GM23248 (cell line): Measurements from ENCODE around the gene SLC6A7. TPM values are rescaled to one million over a fixed set of nuclear protein-coding genes. Genes with fewer than 3 reads are reported as not detected.

ENCODE experiments used
- DNase-seq: peaks from one replicate; pipeline ENCODE4 v3.0.0-alpha.2; 2015
- H2AFZ ChIP-seq: fragments of 200-600 bp; sonication (generic); 2 replicates; pipeline ENCODE4 v1.6.1; 2016; ENCODE audit warnings: antibody characterized with exemption
- H3F3A ChIP-seq: fragments of 200-600 bp; sonication (generic); 2 replicates; pipeline ENCODE4 v1.6.1; 2016; ENCODE audit warnings: mild to moderate bottlenecking, antibody characterized with exemption, mixed run types; ENCODE audit not compliant: insufficient read depth
- H3K27ac ChIP-seq: fragments of 200-600 bp; sonication (generic); 2 replicates; pipeline ENCODE4 v1.5.1; 2016; ENCODE audit warnings: mild to moderate bottlenecking
- H3K27me3 ChIP-seq: fragments of 200-600 bp; sonication (generic); replicated peaks from 2 replicates; pipeline ENCODE4 v1.6.1; 2016; ENCODE audit warnings: mild to moderate bottlenecking; ENCODE audit not compliant: insufficient read depth
- H3K36me3 ChIP-seq: fragments of 200-600 bp; sonication (generic); 2 replicates; pipeline ENCODE4 v1.6.1; 2016; ENCODE audit warnings: low read depth, mild to moderate bottlenecking
- H3K4me1 ChIP-seq: fragments of 200-600 bp; sonication (generic); 2 replicates; pipeline ENCODE4 v1.6.1; 2016; ENCODE audit warnings: mild to moderate bottlenecking; ENCODE audit not compliant: insufficient read depth
- H3K4me2 ChIP-seq: fragments of 200-600 bp; sonication (generic); one replicate; pipeline ENCODE4 v1.6.1; 2016; ENCODE audit warnings: mild to moderate bottlenecking; ENCODE audit not compliant: unreplicated experiment
- H3K4me3 ChIP-seq: fragments of 200-600 bp; sonication (generic); 2 replicates; pipeline ENCODE4 v1.5.1; 2016; ENCODE audit warnings: mild to moderate bottlenecking
- H3K79me2 ChIP-seq: fragments of 200-600 bp; sonication (generic); 2 replicates; pipeline ENCODE4 v1.6.1; 2016; ENCODE audit warnings: mild to moderate bottlenecking; ENCODE audit not compliant: insufficient read depth
- H3K9ac ChIP-seq: fragments of 200-600 bp; sonication (generic); 2 replicates; pipeline ENCODE4 v1.6.1; 2016; ENCODE audit warnings: mild to moderate bottlenecking
- H3K9me2 ChIP-seq: fragments of 200-600 bp; sonication (generic); 2 replicates; pipeline ENCODE4 v1.6.1; 2016; ENCODE audit warnings: mixed run types, mild to moderate bottlenecking, moderate library complexity; ENCODE audit not compliant: insufficient read depth
- H3K9me3 ChIP-seq: fragments of 200-600 bp; sonication (generic); one replicate; pipeline ENCODE4 v1.6.1; 2017; ENCODE audit warnings: low read depth
- H4K20me1 ChIP-seq: fragments of 200-600 bp; sonication (generic); 2 replicates; pipeline ENCODE4 v1.6.0; 2016; ENCODE audit not compliant: insufficient read depth
- EZH2 ChIP-seq: fragments of 200-600 bp; sonication (generic); IDR thresholded peaks from 2 replicates; pipeline ENCODE4 v1.6.1; 2018; ENCODE audit warnings: antibody characterized with exemption, mild to moderate bottlenecking; ENCODE audit not compliant: insufficient read depth, poor library complexity, severe bottlenecking
- EZH2phosphoT487 ChIP-seq: fragments of 200-600 bp; sonication (generic); IDR thresholded peaks from 2 replicates; pipeline ENCODE4 v1.6.1; 2018; ENCODE audit warnings: antibody characterized with exemption, moderate library complexity, mild to moderate bottlenecking, low read depth; ENCODE audit not compliant: insufficient read depth
- WGBS, 2 experiments: methylation state at CpG; one replicate each; pipeline ENCODE4 v1.1.6; 2015 to 2017; ENCODE audit warnings: low lambda C conversion rate in 2 of 2, low coverage in 1 of 2; ENCODE audit errors: missing lambda C conversion rate in 2 of 2; 5-methylcytosine and 5-hydroxymethylcytosine counted together
- in situ Hi-C: fragments of 300-500 bp; cut with MboI; formaldehyde crosslinking; loops from 2 replicates; pipeline ENCODE4 v1.15.0; 2020
- polyA plus RNA-seq: library from polyadenylated mRNA; unstranded; fragments of >200 nt; fragmentation: Nextera tagmentation; extraction: Ambion mirVana; gene quantifications from 2 replicates; pipeline ENCODE4 v1.2.1, GENCODE V29; 2016
- total RNA-seq: library from RNA; depleted of rRNA; stranded (reverse); fragments of >200 nt; shearing (Covaris generic); gene quantifications from 2 replicates; pipeline ENCODE4 v1.2.3, GENCODE V29; 2014

SLC6A7 gene
- total and polyA plus RNA-seq, 2 experiments from 2014 or later: not detected

GRCh38 chr5:150173161-150173560 is 16.7 kb upstream of the SLC6A7 start:
- H3K9ac ChIP-seq: no peak overlapping the region
- H2AFZ ChIP-seq: no peak overlapping the region
- no peaks in the 10 kb centered on the region for H3K9me2 ChIP-seq
- no peak overlapping the region for H3K4me3 ChIP-seq
- 93 to 97% methylated on average over 3 of the region's 3 CpGs for WGBS, 2 experiments
- TF ChIP-seq EZH2phosphoT487: no peak
- TF ChIP-seq EZH2: no peak
- in situ Hi-C loops: no loop called here
- H3K4me1 ChIP-seq: no peaks in the 10 kb centered on the region
- no peak overlapping the region for H3K4me2 ChIP-seq
- H3F3A ChIP-seq: no peaks in the 10 kb centered on the region
- peaks cover 13% of the 10 kb centered on the region for H3K27me3 ChIP-seq
- H3K36me3 ChIP-seq: no peaks in the 10 kb centered on the region
- no peak overlapping the region for H3K27ac ChIP-seq
- DNase-seq: no peak
- H4K20me1 ChIP-seq: no peaks in the 10 kb centered on the region
- no peaks in the 10 kb centered on the region for H3K79me2 ChIP-seq
- H3K9me3 ChIP-seq: no peaks in the 10 kb centered on the region

GRCh38 chr5:150174285-150174684 is 15.6 kb upstream of the SLC6A7 start:
- Histone ChIP-seq H2AFZ (no peak overlapping the region), H3K4me1 (no peaks in the 10 kb centered on the region), H4K20me1 (no peaks in the 10 kb centered on the region), H3K27ac (no peak overlapping the region), H3K4me3 (no peak overlapping the region), H3K9me3 (no peaks in the 10 kb centered on the region), H3K36me3 (no peaks in the 10 kb centered on the region), H3F3A (no peaks in the 10 kb centered on the region), H3K27me3 (peaks cover 13% of the 10 kb centered on the region), H3K4me2 (no peak overlapping the region), H3K79me2 (no peaks in the 10 kb centered on the region), H3K9ac (no peak overlapping the region), H3K9me2 (no peaks in the 10 kb centered on the region)
- 74 to 77% methylated on average over 6 of the region's 6 CpGs for whole genome bisulfite sequencing, 2 experiments
- TF ChIP-seq EZH2: no peak
- no peak for TF ChIP-seq EZH2phosphoT487
- in situ Hi-C loops: no loop called here
- no peak for DNase-seq

GRCh38 chr5:150175076-150175475 is 14.8 kb upstream of the SLC6A7 start:
- DNase-seq: no peak
- in situ Hi-C loops: no loop called here
- peaks cover 9% of the 10 kb centered on the region for H3K27me3 ChIP-seq
- no peaks in the 10 kb centered on the region for H3K9me3 ChIP-seq
- H3K4me1 ChIP-seq: no peaks in the 10 kb centered on the region
- H3K79me2 ChIP-seq: no peaks in the 10 kb centered on the region
- 96 to 97% methylated on average over 1 of the region's 1 CpG for WGBS, 2 experiments
- no peak overlapping the region for H2AFZ ChIP-seq
- no peaks in the 10 kb centered on the region for H3K9me2 ChIP-seq
- H3K9ac ChIP-seq: no peak overlapping the region
- no peak overlapping the region for H3K27ac ChIP-seq
- no peaks in the 10 kb centered on the region for H3K36me3 ChIP-seq
- H3K4me2 ChIP-seq: no peak overlapping the region
- TF ChIP-seq EZH2: no peak
- no peak for TF ChIP-seq EZH2phosphoT487
- no peaks in the 10 kb centered on the region for H3F3A ChIP-seq
- no peaks in the 10 kb centered on the region for H4K20me1 ChIP-seq
- H3K4me3 ChIP-seq: no peak overlapping the region

GRCh38 chr5:150175536-150175935 is 14.3 kb upstream of the SLC6A7 start:
- Histone ChIP-seq H3K9me2 (no peaks in the 10 kb centered on the region), H3F3A (no peaks in the 10 kb centered on the region), H3K9ac (no peak overlapping the region), H2AFZ (no peak overlapping the region), H3K27me3 (peaks cover 4% of the 10 kb centered on the region), H3K36me3 (no peaks in the 10 kb centered on the region), H3K79me2 (no peaks in the 10 kb centered on the region), H3K9me3 (no peaks in the 10 kb centered on the region), H3K4me1 (no peaks in the 10 kb centered on the region), H3K4me2 (no peak overlapping the region), H4K20me1 (no peaks in the 10 kb centered on the region), H3K27ac (no peak overlapping the region), H3K4me3 (no peak overlapping the region)
- 47 to 48% methylated on average over 5 of the region's 5 CpGs for WGBS, 2 experiments
- TF ChIP-seq EZH2phosphoT487 (no peak), EZH2 (no peak)
- in situ Hi-C loops: no loop called here
- DNase-seq: peak; percentile 56

- H3K4me2 ChIP-seq: no peak overlapping the region
- H3K9me3 ChIP-seq: no peaks in the 10 kb centered on the region
- TF ChIP-seq EZH2phosphoT487 (no peak), EZH2 (no peak)
- H3K9me2 ChIP-seq: no peaks in the 10 kb centered on the region
- no peak overlapping the region for H3K4me3 ChIP-seq
- in situ Hi-C loops: no loop called here
- no peaks in the 10 kb centered on the region for H3K36me3 ChIP-seq
- H3K4me1 ChIP-seq: no peaks in the 10 kb centered on the region
- no peaks in the 10 kb centered on the region for H3K79me2 ChIP-seq
- DNase-seq: no peak
- no peaks in the 10 kb centered on the region for H3K27me3 ChIP-seq
- H4K20me1 ChIP-seq: no peaks in the 10 kb centered on the region
- H3K9ac ChIP-seq: no peak overlapping the region
- WGBS, 2 experiments: 55 to 58% methylated on average over 8 of the region's 8 CpGs
- no peaks in the 10 kb centered on the region for H3F3A ChIP-seq
- H3K27ac ChIP-seq: no peak overlapping the region
- H2AFZ ChIP-seq: no peak overlapping the region
These were observed 13.0 kb upstream of the SLC6A7 start for GRCh38 chr5:150176745-150177477.
